ENCODE measurements around the gene SCGB1C1. TPM values are rescaled to one million over a fixed set of nuclear protein-coding genes. Genes with fewer than 3 reads are reported as not detected.
A peak's percentile ranks its signal among the peaks of the same experiment; 100 is the strongest.

The SCGB1C1 gene
- total and polyA plus RNA-seq, 2 donors (not counting 1 experiment from before 2014, with no cell fraction given) = not detected

DNA sequence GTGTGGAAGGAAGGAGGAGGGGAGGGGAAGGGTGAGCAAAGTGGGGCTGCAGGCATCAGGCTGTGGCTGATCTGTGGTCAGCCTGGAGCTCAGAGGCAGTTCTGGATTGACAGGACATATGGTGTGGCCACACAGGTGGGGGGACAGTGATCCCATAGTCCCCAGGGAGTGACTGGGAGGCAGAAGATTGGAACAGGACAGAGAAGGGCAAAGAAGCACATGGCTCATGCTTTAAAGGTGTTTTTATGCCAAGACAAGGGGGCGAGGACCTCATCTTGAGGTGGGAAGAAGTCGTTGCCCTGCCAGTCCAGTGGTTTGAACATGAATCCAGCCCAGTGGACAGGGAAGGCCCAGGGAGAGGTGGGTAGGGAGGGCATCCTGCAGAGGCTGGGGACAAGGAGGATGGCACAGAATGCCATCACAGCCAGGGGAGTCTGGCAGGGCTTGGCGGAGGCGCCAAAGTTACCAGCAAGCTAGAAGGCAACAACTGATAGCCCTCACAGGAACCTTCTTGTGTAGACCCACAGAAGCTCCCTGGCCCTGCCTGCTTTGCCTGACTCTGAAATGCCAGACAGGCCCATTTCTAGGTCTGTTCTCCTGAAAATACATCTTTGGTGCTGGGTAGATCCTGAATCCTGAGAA, 11.2 kb downstream of the SCGB1C1 start:
- H3K4me2 ChIP-seq (replicated peaks; ENCODE audit: low read depth, low read length, poor library complexity, severe bottlenecking) = no peak overlapping the region
- no peak for DNase-seq
- WGBS (ENCODE audit: insufficient coverage) = 99% methylated on average over 4 of the region's 4 CpGs
- Mint-ChIP-seq H3K9me3 (ENCODE audit: insufficient read depth) (no peaks in the 10 kb centered on the region), H3K27me3 (no peaks in the 10 kb centered on the region), H3K27ac (no peak overlapping the region), H3K4me3 (peak overlapping the region; percentile 49), H3K4me1 (peaks cover 48% of the 10 kb centered on the region)
- intact Hi-C loops (cut with micrococcal nuclease) = no loop called here
- ChIA-PET CTCF (interaction anchor here (0.6 to 2.1 kb wide), 3 partner anchors 46 to 347 kb away, joined by 3 to 6 read pairs (median 3); no protein-coding TSS in a partner anchor), POLR2A (no interaction called here)
- no peak for ATAC-seq (ENCODE audit: low read depth)
- H3K27me3 ChIP-seq (replicated peaks in 1 of 4; ENCODE audit: control extremely low read depth in 1 of 4, control insufficient read depth in 3 of 4, insufficient read depth in 4 of 4, low read length in 3 of 4) = no peaks in the 10 kb centered on the region
- TF ChIP-seq CTCF (IDR thresholded peaks at IDR 0.05) (no peak), EZH2 (IDR thresholded peaks at IDR 0.05; ENCODE audit: borderline replicate concordance, insufficient read depth, low read depth, low read length, poor library complexity, severe bottlenecking) (no peak)
- peaks cover 0 to 31% of the 10 kb centered on the region in 2 experiments for H3K36me3 ChIP-seq (replicated peaks in 1 of 2; ENCODE audit: control extremely low read depth in 1 of 2, control insufficient read depth in 1 of 2, extremely low read depth in 1 of 2, insufficient read depth in 2 of 2, low read length in 1 of 2)
- no peak overlapping the region for H3K4me3 ChIP-seq (ENCODE audit: control extremely low read depth in 1 of 5, extremely low read depth in 1 of 5, insufficient read depth in 1 of 5, low read depth in 2 of 5, low read length in 4 of 5)
- H3K4me1 ChIP-seq (ENCODE audit: control insufficient read depth in 2 of 2, insufficient read depth in 2 of 2, low read length in 2 of 2) = peaks cover 14 to 30% of the 10 kb centered on the region in 2 donors
- no peaks in the 10 kb centered on the region for H3K9me3 ChIP-seq (ENCODE audit: control extremely low read depth in 1 of 3, control insufficient read depth in 2 of 3, insufficient read depth in 1 of 3, low read length in 2 of 3)
- peaks cover 51% of the 10 kb centered on the region for H3K79me2 ChIP-seq (ENCODE audit: control insufficient read depth, insufficient read depth, low read length)
- H4K20me1 ChIP-seq (ENCODE audit: control insufficient read depth, insufficient read depth, low read length, poor library complexity, severe bottlenecking) = peaks cover 56% of the 10 kb centered on the region
- H2AFZ ChIP-seq (ENCODE audit: insufficient read depth, low read depth, low read length, poor library complexity, severe bottlenecking) = no peak overlapping the region
- H3K9ac ChIP-seq (ENCODE audit: low read length) = no peak overlapping the region
- no peak overlapping the region for H3K27ac ChIP-seq (ENCODE audit: low read length in 2 of 2)

DNA sequence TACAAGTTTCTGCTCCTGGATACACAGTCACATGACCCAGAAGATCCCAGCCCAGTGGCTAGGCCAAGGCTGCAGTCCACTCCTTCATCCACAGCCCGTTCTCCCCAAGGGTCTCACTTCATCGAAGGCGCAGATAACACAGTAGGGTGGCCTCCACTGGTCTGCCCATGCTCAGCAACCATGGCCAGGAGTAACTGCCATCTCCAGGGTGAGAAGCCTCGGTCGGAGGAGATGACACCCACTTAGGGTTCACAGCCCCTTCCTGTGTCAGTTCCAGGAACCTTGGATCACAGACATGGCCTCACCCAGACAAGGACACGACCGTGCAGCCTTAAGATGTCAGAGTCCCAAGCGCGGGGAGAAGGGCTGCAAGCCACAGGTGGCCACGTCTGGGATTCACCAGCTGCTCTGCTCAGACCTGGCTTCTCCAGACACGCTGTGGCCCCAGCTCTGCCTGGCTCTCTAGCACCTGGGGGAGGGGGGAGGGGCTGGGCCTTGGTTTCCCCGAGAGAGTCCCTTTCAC, 11.8 kb downstream of the SCGB1C1 start:
- H3K9me3 Mint-ChIP-seq (ENCODE audit: insufficient read depth) = no peaks in the 10 kb centered on the region
- no peak overlapping the region for H2AFZ ChIP-seq (ENCODE audit: insufficient read depth, low read depth, low read length, poor library complexity, severe bottlenecking)
- peaks cover 56% of the 10 kb centered on the region for H3K79me2 ChIP-seq (ENCODE audit: control insufficient read depth, insufficient read depth, low read length)
- CTCF ChIA-PET = interaction anchor here (0.6 to 2.1 kb wide), 2 partner anchors 47 to 346 kb away, joined by 3 to 6 read pairs; no protein-coding TSS in a partner anchor
- H3K27me3 ChIP-seq (replicated peaks in 1 of 4; ENCODE audit: control extremely low read depth in 1 of 4, control insufficient read depth in 3 of 4, insufficient read depth in 4 of 4, low read length in 3 of 4) = no peaks in the 10 kb centered on the region
- DNase-seq = no peak
- 96% methylated on average over 10 of the region's 12 CpGs for WGBS (ENCODE audit: insufficient coverage)
- H3K9me3 ChIP-seq (ENCODE audit: control extremely low read depth in 1 of 3, control insufficient read depth in 2 of 3, insufficient read depth in 1 of 3, low read length in 2 of 3) = no peaks in the 10 kb centered on the region
- H3K4me3 ChIP-seq (ENCODE audit: control extremely low read depth in 1 of 5, extremely low read depth in 1 of 5, insufficient read depth in 1 of 5, low read depth in 2 of 5, low read length in 4 of 5) = no peak overlapping the region
- intact Hi-C loops (cut with micrococcal nuclease) = loop anchor here (5.0 kb wide), 2 partner anchors 333 to 593 kb away; partner anchors contain the start of genes HRAS, LRRC56 and SLC25A22
- no peak overlapping the region for H3K27ac ChIP-seq (ENCODE audit: low read length in 2 of 2)
- H3K36me3 ChIP-seq (replicated peaks in 1 of 2; ENCODE audit: control extremely low read depth in 1 of 2, control insufficient read depth in 1 of 2, extremely low read depth in 1 of 2, insufficient read depth in 2 of 2, low read length in 1 of 2) = peaks cover 0 to 33% of the 10 kb centered on the region in 2 experiments
- no peak overlapping the region for H3K9ac ChIP-seq (ENCODE audit: low read length)
- peak overlapping the region; percentile 26 for H3K4me3 Mint-ChIP-seq
- no peak overlapping the region for H3K4me2 ChIP-seq (replicated peaks; ENCODE audit: low read depth, low read length, poor library complexity, severe bottlenecking)
- H3K4me1 ChIP-seq (ENCODE audit: control insufficient read depth in 2 of 2, insufficient read depth in 2 of 2, low read length in 2 of 2) = peaks cover 20 to 36% of the 10 kb centered on the region in 2 donors
- H4K20me1 ChIP-seq (ENCODE audit: control insufficient read depth, insufficient read depth, low read length, poor library complexity, severe bottlenecking) = peaks cover 62% of the 10 kb centered on the region
- H3K4me1 Mint-ChIP-seq = peaks cover 49% of the 10 kb centered on the region
- TF ChIP-seq CTCF (IDR thresholded peaks at IDR 0.05) (no peak), EZH2 (IDR thresholded peaks at IDR 0.05; ENCODE audit: borderline replicate concordance, insufficient read depth, low read depth, low read length, poor library complexity, severe bottlenecking) (no peak)
- no peaks in the 10 kb centered on the region for H3K27me3 Mint-ChIP-seq
- ATAC-seq (ENCODE audit: low read depth) = no peak
- peak overlapping the region; percentile 32 for H3K27ac Mint-ChIP-seq
- POLR2A ChIA-PET = interaction anchor here (0.5 kb wide), 1 partner anchor 127 kb away, joined by 3 read pairs; no protein-coding TSS in a partner anchor
